K562 (cell line): ENCODE data around the gene ZNRD2. TPM values are rescaled to one million over a fixed set of nuclear protein-coding genes. Genes with fewer than 3 reads are reported as not detected.

ENCODE experiments used
- CUX1 ChIP-seq: fragments of 200-800 bp; sonication (Bioruptor generic); IDR thresholded peaks from 2 replicates; pipeline ENCODE4 v1.6.1; 2016; ENCODE audit warnings: missing genetic modification characterization, missing compliant biosample characterization
- DMBX1 ChIP-seq: fragments of 250-450 bp; sonication (Bioruptor Pico); IDR thresholded peaks from 2 replicates; pipeline ENCODE4 v1.8.0; 2022; ENCODE audit warnings: inconsistent platforms, mild to moderate bottlenecking, moderate library complexity, borderline replicate concordance
- ESRRA ChIP-seq: fragments of 450-650 bp; IDR thresholded peaks from 2 replicates; pipeline ENCODE4 v1.6.1; 2014; ENCODE audit warnings: low read depth, mild to moderate bottlenecking, moderate library complexity, borderline replicate concordance
- HDAC1 ChIP-seq, 2 experiments: fragments of 450-650 bp; IDR thresholded peaks; 2 replicates each; pipeline ENCODE4 v1.6.1; 2016 to 2017; ENCODE audit warnings: inconsistent platforms in 1 of 2, mild to moderate bottlenecking in 1 of 2, moderate library complexity in 1 of 2
- HNRNPL ChIP-seq: fragments of 200-400 bp; formaldehyde crosslinking; IDR thresholded peaks from 2 replicates; pipeline ENCODE4 v1.6.1; 2017; ENCODE audit warnings: low read depth, mild to moderate bottlenecking, low read length
- KDM4B ChIP-seq, 2 experiments: fragments of 450-650 bp in 1 of 2; sonication (generic) in 1 of 2; IDR thresholded peaks; 2 replicates each; pipeline ENCODE4 v1.6.1; 2016 to 2017; ENCODE audit warnings: borderline replicate concordance in 2 of 2, antibody characterized with exemption in 1 of 2, low read depth in 1 of 2, mild to moderate bottlenecking in 1 of 2
- MAX ChIP-seq: sonication (generic); formaldehyde crosslinking; IDR thresholded peaks from 2 replicates; pipeline ENCODE4 v1.9.0; 2022; ENCODE audit warnings: mild to moderate bottlenecking, missing genetic modification reagents
- PKNOX1 ChIP-seq: fragments of 450-650 bp; IDR thresholded peaks from 2 replicates; pipeline ENCODE4 v1.6.1; 2016
- SIN3A ChIP-seq, 2 experiments: fragments of 150-350 bp in 1 of 2; IDR thresholded peaks; 2 replicates each; pipeline ENCODE4 v1.6.1; 2011 to 2016; ENCODE audit warnings: borderline replicate concordance in 2 of 2, low read depth in 2 of 2, low read length in 2 of 2, mild to moderate bottlenecking in 2 of 2, moderate library complexity in 2 of 2; ENCODE audit not compliant: control insufficient read depth in 1 of 2
- SMARCA5 ChIP-seq: fragments of 450-650 bp; IDR thresholded peaks from 2 replicates; pipeline ENCODE4 v1.6.1; 2016
- TRIM24 ChIP-seq, 2 experiments: fragments of 450-650 bp; IDR thresholded peaks; 2 replicates each; pipeline ENCODE4 v1.6.1; 2016
- ZNF197 ChIP-seq: fragments of 200-800 bp; sonication (Bioruptor generic); IDR thresholded peaks from 2 replicates; pipeline ENCODE4 v1.6.1; 2016; ENCODE audit warnings: low read depth, missing genetic modification characterization, missing compliant biosample characterization
- ZNF41 ChIP-seq: fragments of 250-450 bp; sonication (Bioruptor Pico); conservative IDR thresholded peaks from 2 replicates; pipeline ENCODE4 v1.4.0; 2020; ENCODE audit warnings: mild to moderate bottlenecking
- ZNF609 ChIP-seq: sonication (generic); formaldehyde crosslinking; IDR thresholded peaks from 2 replicates; pipeline ENCODE4 v1.8.1; 2023; ENCODE audit warnings: missing genetic modification reagents, mild to moderate bottlenecking, borderline replicate concordance
- polyA plus RNA-seq, 8 experiments: library from polyadenylated mRNA; depleted of rRNA in 4 of 8; stranded (reverse) in 5 of 8; unstranded in 3 of 8; fragments of >200 nt; fragmentation: Nextera tagmentation in 2 of 8; fragmentation: Illumina TruSeq in 1 of 8; extraction: Ambion mirVana in 2 of 8; extraction: Trizol in 1 of 8; gene quantifications; 2 replicates each; pipeline versions ENCODE4 v1.2.1 to v1.2.3, GENCODE V29; 2011 to 2014; ENCODE audit warnings: inconsistent platforms in 1 of 8, missing spikeins in 1 of 8
- total RNA-seq, 7 experiments: library from RNA; depleted of rRNA in 6 of 7; stranded (reverse); fragments of >200 nt in 6 of 7; fragmentation: Illumina TruSeq in 2 of 7; extraction: Trizol in 2 of 7; gene quantifications; 2 replicates each; pipeline versions ENCODE4 v1.2.1 to v1.2.3, GENCODE V29; 2011 to 2021; ENCODE audit warnings: low replicate concordance in 1 of 7

The ZNRD2 gene
- total and polyA plus RNA-seq, 9 of the 15 experiments (the other 6 are each of a cell fraction or from before 2014, with no cell fraction given): 13.4 to 129 (median 60.4) TPM

- TF ChIP-seq ZNF609: 0 out of 2 replicates have a peak, but pooled peaks have one; percentile 84
- peak; percentile 57; the same call in 1 of the 2 replicates for TF ChIP-seq DMBX1
- peak; percentile 96 for TF ChIP-seq ESRRA
- TF ChIP-seq KDM4B (IDR thresholded peaks at IDR 0.05; ENCODE audit: borderline replicate concordance in 2 of 2, low read depth in 1 of 2): 0 out of 4 replicates have a peak, but pooled peaks of 1 of the 2 experiments have one; percentile 19
- peak; percentile 91 to 94 for TF ChIP-seq TRIM24 (IDR thresholded peaks at IDR 0.05)
- TF ChIP-seq SIN3A (IDR thresholded peaks at IDR 0.05; ENCODE audit: borderline replicate concordance in 2 of 2, control insufficient read depth in 1 of 2, low read depth in 2 of 2, low read length in 2 of 2): peak in 1 of 2 experiments; percentile 82; a peak in 1 of 4 replicates
- peak; percentile 71; the same call in 1 of the 2 replicates for TF ChIP-seq CUX1 (CRISPR knock-in tag)
- peak; percentile 34; the same call in 1 of the 2 replicates for TF ChIP-seq MAX (CRISPR knock-in tag)
- TF ChIP-seq PKNOX1: peak; percentile 33; the same call in 1 of the 2 replicates
- peak; percentile 60 to 87; a peak in 2 of 4 replicates for TF ChIP-seq HDAC1 (IDR thresholded peaks at IDR 0.05)
- TF ChIP-seq HNRNPL: no peak
- TF ChIP-seq SMARCA5: peak; percentile 100
- no peak for TF ChIP-seq ZNF41
- TF ChIP-seq ZNF197 (CRISPR knock-in tag): 0 out of 2 replicates have a peak, but pooled peaks have one; percentile 36
Measured at GRCh38 chr11:65574811-65575567, 4.7 kb downstream of the ZNRD2 start (continued).
